CD4-positive, alpha-beta memory T cell (primary cell): ENCODE results near the gene CMPK2. TPM values are rescaled to one million over a fixed set of nuclear protein-coding genes. Genes with fewer than 3 reads are reported as not detected.

Experiments used
- CTCF ChIA-PET: fragments of 350-600 bp; sonication (Branson Sonifier 250); formaldehyde crosslinking; loops from one replicate; lab custom pipeline; 2021; ENCODE audit warnings: inconsistent platforms; ENCODE audit not compliant: partially characterized antibody; lab: Charles Lee
- POLR2A ChIA-PET: fragments of 350-600 bp; sonication (Branson Sonifier 250); formaldehyde crosslinking; loops from one replicate; lab custom pipeline; 2021; ENCODE audit not compliant: partially characterized antibody; lab: Charles Lee
- DNase-seq, 5 donors: peaks; one replicate each; pipeline versions ENCODE4 v3.0.0 to v3.0.0-alpha.2; 2020 to 2022; ENCODE audit warnings: mixed read lengths in 1 of 5
- H3K27ac ChIP-seq: one replicate; pipeline ENCODE4 v1.7.0; 2013; ENCODE audit warnings: low read depth, low read length
- H3K27me3 ChIP-seq: 2 replicates; pipeline ENCODE4 v1.7.0; 2013; ENCODE audit warnings: mild to moderate bottlenecking, low read length, moderate library complexity; ENCODE audit not compliant: insufficient read depth
- H3K36me3 ChIP-seq: 2 replicates; pipeline ENCODE4 v1.7.0; 2013; ENCODE audit warnings: mild to moderate bottlenecking, low read length, moderate library complexity; ENCODE audit not compliant: insufficient read depth
- H3K4me1 ChIP-seq: 2 replicates; pipeline ENCODE4 v1.7.0; 2013; ENCODE audit warnings: mild to moderate bottlenecking, low read length, moderate library complexity; ENCODE audit not compliant: insufficient read depth
- H3K4me3 ChIP-seq, 2 donors: one replicate each; pipeline ENCODE4 v1.7.0; 2013; ENCODE audit warnings: low read length in 2 of 2, mild to moderate bottlenecking in 1 of 2
- H3K9me3 ChIP-seq, 2 donors: one replicate each; pipeline ENCODE4 v1.7.0; 2013; ENCODE audit warnings: low read length in 2 of 2, control low read depth in 1 of 2; ENCODE audit not compliant: control insufficient read depth in 1 of 2
- H3K27ac Mint-ChIP-seq, 7 donors: one replicate each; pipeline ENCODE4 v1.8.0; 2020 to 2021; ENCODE audit warnings: mixed read lengths in 7 of 7, mild to moderate bottlenecking in 6 of 7, inconsistent platforms in 3 of 7, moderate library complexity in 3 of 7
- H3K27me3 Mint-ChIP-seq, 2 donors: one replicate each; pipeline ENCODE4 v1.8.0; 2020 to 2021; ENCODE audit warnings: mixed read lengths in 2 of 2
- H3K36me3 Mint-ChIP-seq, 2 donors: one replicate each; pipeline ENCODE4 v1.8.0; 2020 to 2021; ENCODE audit warnings: mixed read lengths in 2 of 2, inconsistent platforms in 1 of 2, mild to moderate bottlenecking in 1 of 2
- H3K4me1 Mint-ChIP-seq, 4 donors: one replicate each; pipeline ENCODE4 v1.8.0; 2020 to 2021; ENCODE audit warnings: mixed read lengths in 4 of 4, mild to moderate bottlenecking in 1 of 4
- H3K4me3 Mint-ChIP-seq, 8 donors: one replicate each; pipeline ENCODE4 v1.8.0; 2020 to 2021; ENCODE audit warnings: mixed read lengths in 8 of 8, mild to moderate bottlenecking in 7 of 8, moderate library complexity in 6 of 8, inconsistent platforms in 3 of 8
- H3K9me3 Mint-ChIP-seq, 8 donors: one replicate each; pipeline ENCODE4 v1.8.0; 2020 to 2021; ENCODE audit warnings: mixed read lengths in 8 of 8, mild to moderate bottlenecking in 5 of 8, inconsistent platforms in 3 of 8, moderate library complexity in 1 of 8
- intact Hi-C: fragments of 100-400 bp; cut with micrococcal nuclease; formaldehyde crosslinking; loops from one replicate; pipeline ENCODE4 v1.15.1; 2023
- polyA plus RNA-seq, 2 donors: library from polyadenylated mRNA; unstranded; fragments of 300-500 nt; fragmentation: Illumina TruSeq; gene quantifications; one replicate each; pipeline ENCODE4 v1.2.3, GENCODE V29; 2021
- total RNA-seq, 2 experiments: library from RNA; stranded (reverse); gene quantifications; one replicate each; pipeline ENCODE4 v1.2.3, GENCODE V29; 2021

CMPK2 gene
- total and polyA plus RNA-seq, 4 experiments from 2014 or later = 3.5 to 9.7 (median 5.2) TPM

GRCh38 chr2:6896930-6897759 is 31.4 kb upstream of the CMPK2 start:
- Histone ChIP-seq H3K27ac (no peak overlapping the region), H3K4me1 (no peaks in the 10 kb centered on the region), H3K9me3 (no peaks in the 10 kb centered on the region), H3K36me3 (no peaks in the 10 kb centered on the region), H3K4me3 (no peak overlapping the region), H3K27me3 (no peaks in the 10 kb centered on the region)
- ChIA-PET POLR2A (interaction anchor here (0.8 to 1.9 kb wide), 9 partner anchors 12 to 147 kb away, joined by 3 to 10 read pairs (median 4); partner anchors contain the start of genes CMPK2 and RSAD2), CTCF (interaction anchor here (0.7 to 8.1 kb wide), 37 partner anchors 9 to 200 kb away, joined by 3 to 188 read pairs (median 4); partner anchors contain the start of genes RNF144A and RSAD2)
- Mint-ChIP-seq H3K36me3 (peaks cover 3 to 15% of the 10 kb centered on the region in 2 donors), H3K27ac (peak overlapping the region in 1 of 7 donors; percentile 16), H3K4me3 (no peak overlapping the region), H3K4me1 (peaks cover 0 to 10% (median 0%) of the 10 kb centered on the region in 4 donors), H3K9me3 (peaks cover 0 to 7% (median 4%) of the 10 kb centered on the region in 8 donors), H3K27me3 (no peaks in the 10 kb centered on the region)
- DNase-seq = peak in 4 of 5 donors; percentile 39 to 51 (median 46)
- intact Hi-C loops = loop anchor here (1.0 to 10.0 kb wide), 7 partner anchors 12 to 147 kb away; no protein-coding TSS in a partner anchor

DNA sequence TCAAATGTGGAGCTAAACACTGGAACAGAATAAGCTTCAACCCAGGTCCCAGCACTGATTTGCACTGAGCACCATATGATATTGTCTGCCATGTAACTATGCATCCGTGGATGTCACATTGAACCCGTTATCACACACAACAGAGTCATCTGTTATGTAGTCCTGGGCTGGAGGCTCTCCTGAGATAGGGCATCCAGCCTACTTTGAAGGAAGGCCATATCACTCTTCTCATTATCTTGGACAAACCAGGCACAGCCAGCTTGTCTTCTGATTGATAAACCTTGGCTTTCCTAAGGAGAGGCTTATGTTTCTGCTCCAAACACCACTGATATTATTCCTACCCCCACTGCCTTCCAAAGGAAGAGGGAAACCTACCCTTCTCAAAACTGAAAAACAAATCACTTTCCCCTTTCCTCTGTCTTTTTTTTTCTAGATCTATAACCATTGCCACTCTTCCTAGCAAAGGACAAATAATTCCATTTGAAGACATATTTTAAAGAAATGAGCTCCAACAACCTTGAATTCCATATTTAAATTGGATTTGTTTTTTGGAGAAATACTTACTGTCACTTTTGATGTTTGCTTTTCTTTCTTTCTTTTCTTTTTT is 28.3 kb upstream of the CMPK2 start:
- Mint-ChIP-seq H3K9me3 (no peaks in the 10 kb centered on the region), H3K4me3 (no peak overlapping the region), H3K36me3 (peaks cover 3 to 7% of the 10 kb centered on the region in 2 donors), H3K27me3 (no peaks in the 10 kb centered on the region), H3K27ac (peak overlapping the region in 5 of 7 donors; percentile 19 to 75 (median 49)), H3K4me1 (peaks cover 0 to 5% (median 0%) of the 10 kb centered on the region in 4 donors)
- H3K27ac ChIP-seq = no peak overlapping the region
- no peaks in the 10 kb centered on the region for H3K4me1 ChIP-seq
- POLR2A ChIA-PET = interaction anchor here (1.3 kb wide), 2 partner anchors 14 to 17 kb away, joined by 3 to 4 read pairs; no protein-coding TSS in a partner anchor
- no peaks in the 10 kb centered on the region for H3K27me3 ChIP-seq
- H3K36me3 ChIP-seq = no peaks in the 10 kb centered on the region
- CTCF ChIA-PET = interaction anchor here (0.7 to 8.1 kb wide), 12 partner anchors 17 to 151 kb away, joined by 3 to 188 read pairs (median 4); partner anchors contain the start of genes CMPK2 and RNF144A
- no peaks in the 10 kb centered on the region for H3K9me3 ChIP-seq
- intact Hi-C loops = loop anchor here (10.0 kb wide), 1 partner anchor 61 kb away; no protein-coding TSS in a partner anchor
- no peak overlapping the region for H3K4me3 ChIP-seq
- no peak for DNase-seq

GRCh38 chr2:6888724-6889123 is 23.0 kb upstream of the CMPK2 start:
- Histone ChIP-seq H3K27me3 (no peaks in the 10 kb centered on the region), H3K4me3 (no peak overlapping the region), H3K27ac (no peak overlapping the region), H3K36me3 (no peaks in the 10 kb centered on the region), H3K4me1 (no peaks in the 10 kb centered on the region), H3K9me3 (no peaks in the 10 kb centered on the region)
- H3K27me3 Mint-ChIP-seq = no peaks in the 10 kb centered on the region
- DNase-seq = no peak
- peak overlapping the region in 1 of 7 donors; percentile 15 for H3K27ac Mint-ChIP-seq
- intact Hi-C loops = no loop called here
- H3K36me3 Mint-ChIP-seq = peaks cover 4 to 5% of the 10 kb centered on the region in 2 donors
- H3K4me1 Mint-ChIP-seq = peaks cover 0 to 4% (median 2%) of the 10 kb centered on the region in 4 donors
- ChIA-PET POLR2A (no interaction called here), CTCF (interaction anchor here (1.1 to 3.1 kb wide), 6 partner anchors 8 to 155 kb away, joined by 3 to 19 read pairs (median 6); partner anchors contain the start of gene RSAD2)
- no peak overlapping the region for H3K4me3 Mint-ChIP-seq
- H3K9me3 Mint-ChIP-seq = no peaks in the 10 kb centered on the region

GRCh38 chr2:6887751-6888192 is 22.1 kb upstream of the CMPK2 start:
- H3K36me3 ChIP-seq = no peaks in the 10 kb centered on the region
- H3K4me1 Mint-ChIP-seq = peaks cover 0 to 4% (median 2%) of the 10 kb centered on the region in 4 donors
- ChIA-PET CTCF (interaction anchor here (0.8 to 3.1 kb wide), 8 partner anchors 9 to 156 kb away, joined by 3 to 19 read pairs (median 4); partner anchors contain the start of gene RSAD2), POLR2A (interaction anchor here (0.9 kb wide), 1 partner anchor 10 kb away, joined by 3 read pairs; the partner anchor contains the start of gene RSAD2)
- H3K36me3 Mint-ChIP-seq = peaks cover 4 to 5% of the 10 kb centered on the region in 2 donors
- no peak overlapping the region for H3K4me3 Mint-ChIP-seq
- H3K9me3 ChIP-seq = no peaks in the 10 kb centered on the region
- H3K4me1 ChIP-seq = no peaks in the 10 kb centered on the region
- H3K9me3 Mint-ChIP-seq = no peaks in the 10 kb centered on the region
- H3K27ac Mint-ChIP-seq = no peak overlapping the region
- no peaks in the 10 kb centered on the region for H3K27me3 Mint-ChIP-seq
- intact Hi-C loops = no loop called here
- H3K4me3 ChIP-seq = no peak overlapping the region
- no peak overlapping the region for H3K27ac ChIP-seq
- H3K27me3 ChIP-seq = no peaks in the 10 kb centered on the region
- DNase-seq = no peak

- no peak overlapping the region for H3K4me3 Mint-ChIP-seq
- POLR2A ChIA-PET = interaction anchor here (1.1 kb wide), 1 partner anchor 172 kb away, joined by 3 read pairs; no protein-coding TSS in a partner anchor
- no peaks in the 10 kb centered on the region for H3K9me3 Mint-ChIP-seq
- Histone ChIP-seq H3K4me3 (no peak overlapping the region), H3K36me3 (no peaks in the 10 kb centered on the region), H3K9me3 (no peaks in the 10 kb centered on the region), H3K27ac (no peak overlapping the region), H3K27me3 (no peaks in the 10 kb centered on the region), H3K4me1 (peaks cover 12% of the 10 kb centered on the region)
- H3K27me3 Mint-ChIP-seq = no peaks in the 10 kb centered on the region
- H3K36me3 Mint-ChIP-seq = peaks cover 3 to 13% of the 10 kb centered on the region in 2 donors
- DNase-seq = no peak
- intact Hi-C loops = no loop called here
- CTCF ChIA-PET = interaction anchor here (1.0 to 1.6 kb wide), 2 partner anchors 30 to 159 kb away, joined by 4 read pairs; no protein-coding TSS in a partner anchor
- H3K27ac Mint-ChIP-seq = no peak overlapping the region
- H3K4me1 Mint-ChIP-seq = peaks cover 5 to 12% (median 10%) of the 10 kb centered on the region in 4 donors
These were observed 20.3 kb upstream of the CMPK2 start for GRCh38 chr2:6885968-6886367.

- no peaks in the 10 kb centered on the region for H3K27me3 Mint-ChIP-seq
- intact Hi-C loops = no loop called here
- no peak overlapping the region for H3K27ac Mint-ChIP-seq
- H3K4me3 Mint-ChIP-seq = no peak overlapping the region
- Histone ChIP-seq H3K27ac (no peak overlapping the region), H3K27me3 (no peaks in the 10 kb centered on the region), H3K9me3 (no peaks in the 10 kb centered on the region), H3K4me3 (no peak overlapping the region), H3K4me1 (peaks cover 15% of the 10 kb centered on the region), H3K36me3 (no peaks in the 10 kb centered on the region)
- peaks cover 3 to 13% of the 10 kb centered on the region in 2 donors for H3K36me3 Mint-ChIP-seq
- no peaks in the 10 kb centered on the region for H3K9me3 Mint-ChIP-seq
- no peak for DNase-seq
- ChIA-PET CTCF (interaction anchor here (0.9 to 1.6 kb wide), 5 partner anchors 9 to 159 kb away, joined by 3 to 5 read pairs (median 4); no protein-coding TSS in a partner anchor), POLR2A (interaction anchor here (1.1 kb wide), 1 partner anchor 173 kb away, joined by 3 read pairs; no protein-coding TSS in a partner anchor)
- peaks cover 9 to 16% (median 13%) of the 10 kb centered on the region in 4 donors for H3K4me1 Mint-ChIP-seq
These were observed 19.8 kb upstream of the CMPK2 start for GRCh38 chr2:6885551-6885950.
